Liver (tissue), 9 donors: ENCODE measurements around the gene RPA3. TPM values are rescaled to one million over a fixed set of nuclear protein-coding genes. Genes with fewer than 3 reads are reported as not detected.

Experiments used
- DNase-seq: peaks from one replicate; pipeline ENCODE4 v3.0.0-alpha.2; 2017; ENCODE audit warnings: low spot score
- H3K27ac ChIP-seq, 2 donors: one replicate each; pipeline ENCODE4 v1.7.0; 2013; ENCODE audit warnings: inconsistent platforms in 2 of 2, low read length in 2 of 2, control low read depth in 1 of 2, low read depth in 1 of 2, mild to moderate bottlenecking in 1 of 2
- H3K27me3 ChIP-seq, 4 donors: one replicate each; pipeline versions ENCODE4 v1.6.1 to v1.7.0; 2013; ENCODE audit warnings: low read length in 3 of 4, inconsistent platforms in 1 of 4, mild to moderate bottlenecking in 1 of 4, moderate library complexity in 1 of 4; ENCODE audit not compliant: control insufficient read depth in 4 of 4, insufficient read depth in 4 of 4
- H3K36me3 ChIP-seq, 4 donors: one replicate each; pipeline versions ENCODE4 v1.6.1 to v1.7.0; 2013; ENCODE audit warnings: low read length in 3 of 4, mild to moderate bottlenecking in 3 of 4, low read depth in 1 of 4, moderate library complexity in 1 of 4; ENCODE audit not compliant: control insufficient read depth in 4 of 4, insufficient read depth in 3 of 4
- H3K4me1 ChIP-seq, 4 donors: one replicate each; pipeline versions ENCODE4 v1.6.1 to v1.7.0; 2013; ENCODE audit warnings: low read length in 3 of 4, mild to moderate bottlenecking in 3 of 4, moderate library complexity in 1 of 4; ENCODE audit not compliant: control insufficient read depth in 4 of 4, insufficient read depth in 4 of 4
- H3K4me3 ChIP-seq, 3 donors: one replicate each; pipeline versions ENCODE4 v1.6.1 to v1.7.0; 2013; ENCODE audit warnings: low read length in 3 of 3, control low read depth in 1 of 3, low read depth in 1 of 3, mild to moderate bottlenecking in 1 of 3
- H3K9ac ChIP-seq, 2 donors: one replicate each; pipeline ENCODE4 v1.7.0; 2013; ENCODE audit warnings: low read length in 2 of 2, mild to moderate bottlenecking in 2 of 2, moderate library complexity in 2 of 2, control low read depth in 1 of 2, low read depth in 1 of 2
- H3K9me3 ChIP-seq, 4 donors: one replicate each; pipeline versions ENCODE4 v1.6.1 to v1.7.0; 2013; ENCODE audit warnings: low read length in 3 of 4; ENCODE audit not compliant: control insufficient read depth in 4 of 4
- ATF3 ChIP-seq: IDR thresholded peaks from 2 replicates; pipeline ENCODE4 v1.6.1; 2016; ENCODE audit warnings: antibody characterized with exemption
- CTCF ChIP-seq: fragments of 150-350 bp; IDR thresholded peaks from 2 replicates; pipeline ENCODE4 v1.5.1; 2017; ENCODE audit warnings: improper control_type of control experiment, low read depth, low read length; ENCODE audit not compliant: missing input control
- EGR1 ChIP-seq, 2 donors: IDR thresholded peaks; 2 replicates each; pipeline ENCODE4 v1.6.1; 2016 to 2018; ENCODE audit warnings: antibody characterized with exemption in 2 of 2, low read depth in 2 of 2
- FOXA1 ChIP-seq: IDR thresholded peaks from 2 replicates; pipeline ENCODE4 v1.6.1; 2016; ENCODE audit warnings: antibody characterized with exemption
- GABPA ChIP-seq, 2 donors: IDR thresholded peaks in 1 of 2; conservative IDR thresholded peaks in 1 of 2; 2 replicates each; pipeline ENCODE4 v1.6.1; 2016; ENCODE audit warnings: antibody characterized with exemption in 2 of 2, mild to moderate bottlenecking in 1 of 2, moderate library complexity in 1 of 2
- HNF4A ChIP-seq, 2 donors: conservative IDR thresholded peaks; 2 replicates each; pipeline ENCODE4 v1.6.1; 2016; ENCODE audit warnings: antibody characterized with exemption in 2 of 2, mild to moderate bottlenecking in 2 of 2
- JUND ChIP-seq, 2 donors: IDR thresholded peaks; 2 replicates each; pipeline ENCODE4 v1.6.1; 2016; ENCODE audit warnings: antibody characterized with exemption in 2 of 2
- MAX ChIP-seq: IDR thresholded peaks from 2 replicates; pipeline ENCODE4 v1.6.1; 2016; ENCODE audit warnings: antibody characterized with exemption
- NR2F2 ChIP-seq: IDR thresholded peaks from 2 replicates; pipeline ENCODE4 v1.6.1; 2016; ENCODE audit warnings: antibody characterized with exemption
- RAD21 ChIP-seq, 2 donors: IDR thresholded peaks; 2 replicates each; pipeline ENCODE4 v1.6.1; 2016; ENCODE audit warnings: antibody characterized with exemption in 2 of 2, mild to moderate bottlenecking in 2 of 2
- REST ChIP-seq: IDR thresholded peaks from 2 replicates; pipeline ENCODE4 v1.6.1; 2016; ENCODE audit warnings: antibody characterized with exemption, mild to moderate bottlenecking
- RXRA ChIP-seq, 2 donors: IDR thresholded peaks; 2 replicates each; pipeline ENCODE4 v1.6.1; 2017 to 2018; ENCODE audit warnings: antibody characterized with exemption in 2 of 2, mild to moderate bottlenecking in 1 of 2
- SP1 ChIP-seq: IDR thresholded peaks from 2 replicates; pipeline ENCODE4 v1.6.1; 2018; ENCODE audit warnings: antibody characterized with exemption, mild to moderate bottlenecking
- TAF1 ChIP-seq: conservative IDR thresholded peaks from 2 replicates; pipeline ENCODE4 v1.6.1; 2016; ENCODE audit warnings: antibody characterized with exemption, mild to moderate bottlenecking
- YY1 ChIP-seq: IDR thresholded peaks from 2 replicates; pipeline ENCODE4 v1.6.1; 2016; ENCODE audit warnings: antibody characterized with exemption, mild to moderate bottlenecking
- ZBTB33 ChIP-seq: IDR thresholded peaks from 2 replicates; pipeline ENCODE4 v1.6.1; 2016; ENCODE audit warnings: antibody characterized with exemption
- WGBS: extraction: QIAGEN DNeasy Blood & Tissue Kit; methylation state at CpG from one replicate; pipeline ENCODE4 v1.1.7; 2013; 5-methylcytosine and 5-hydroxymethylcytosine counted together
- polyA plus RNA-seq, 2 donors: library from polyadenylated mRNA; stranded (reverse) in 1 of 2; unstranded in 1 of 2; fragments of 200-250 nt in 1 of 2; fragments of >200 nt in 1 of 2; fragmentation: Nextera tagmentation in 1 of 2; extraction: Ambion mirVana in 1 of 2; gene quantifications; one replicate each; pipeline versions ENCODE4 v1.2.1 to v1.2.3, GENCODE V29; 2013 to 2015
- total RNA-seq, 2 donors: library from RNA; depleted of rRNA; stranded (reverse); fragments of >200 nt; gene quantifications; one replicate each; pipeline ENCODE4 v1.2.3, GENCODE V29; 2014
- donor health status: healthy.
- donor health status: healthy.
- donor health status: healthy.
- donor health status: healthy.
- donor health status: healthy.

RPA3 gene
- total and polyA plus RNA-seq, 4 donors, result 13.0 to 53.1 (median 18.6) TPM

GRCh38 chr7:7746458-7746857 is 28.1 kb upstream of the RPA3 start:
- H3K9me3 ChIP-seq, result no peaks in the 10 kb centered on the region
- no peaks in the 10 kb centered on the region for H3K36me3 ChIP-seq
- H3K4me3 ChIP-seq, result no peak overlapping the region
- H3K27ac ChIP-seq, result no peak overlapping the region
- no peak for TF ChIP-seq RAD21 (IDR thresholded peaks at IDR 0.05)
- no peak for TF ChIP-seq SP1
- no peak for TF ChIP-seq RXRA (IDR thresholded peaks at IDR 0.05)
- TF ChIP-seq NR2F2, result no peak
- no peak for TF ChIP-seq JUND (IDR thresholded peaks at IDR 0.05)
- TF ChIP-seq ZBTB33, result no peak
- TF ChIP-seq TAF1, result no peak
- no peak for TF ChIP-seq YY1
- TF ChIP-seq CTCF, result no peak
- TF ChIP-seq REST, result no peak
- no peak for TF ChIP-seq MAX
- no peak for TF ChIP-seq FOXA1
- TF ChIP-seq ATF3, result no peak
- TF ChIP-seq GABPA (IDR thresholded peaks at IDR 0.05 in 1 of 2, conservative IDR thresholded peaks at IDR 0.05 in 1 of 2), result no peak
- TF ChIP-seq EGR1 (IDR thresholded peaks at IDR 0.05; ENCODE audit: low read depth in 2 of 2), result no peak
- TF ChIP-seq HNF4A (conservative IDR thresholded peaks at IDR 0.05), result no peak
- no peak overlapping the region for H3K9ac ChIP-seq
- no peak for DNase-seq
- H3K27me3 ChIP-seq, result no peaks in the 10 kb centered on the region
- peaks cover 1 to 12% (median 5%) of the 10 kb centered on the region in 4 donors for H3K4me1 ChIP-seq
- 83% methylated on average over 4 of the region's 4 CpGs for WGBS

- H3K9ac ChIP-seq, result no peak overlapping the region
- no peak for DNase-seq
- H3K36me3 ChIP-seq, result no peaks in the 10 kb centered on the region
- no peak overlapping the region for H3K27ac ChIP-seq
- no peak overlapping the region for H3K4me3 ChIP-seq
- no peaks in the 10 kb centered on the region for H3K27me3 ChIP-seq
- H3K9me3 ChIP-seq, result no peaks in the 10 kb centered on the region
- H3K4me1 ChIP-seq, result peaks cover 1 to 7% (median 3%) of the 10 kb centered on the region in 4 donors
- WGBS, result 96% methylated on average over 4 of the region's 4 CpGs
- TF ChIP-seq NR2F2, result no peak
- TF ChIP-seq SP1, result no peak
- no peak for TF ChIP-seq GABPA (IDR thresholded peaks at IDR 0.05 in 1 of 2, conservative IDR thresholded peaks at IDR 0.05 in 1 of 2)
- no peak for TF ChIP-seq CTCF
- TF ChIP-seq REST, result no peak
- TF ChIP-seq ZBTB33, result no peak
- TF ChIP-seq RAD21 (IDR thresholded peaks at IDR 0.05), result no peak
- TF ChIP-seq YY1, result no peak
Measured at GRCh38 chr7:7745966-7746365, 27.6 kb upstream of the RPA3 start.
